CD4-positive, alpha-beta T cell (primary cell): ENCODE results near the gene DTD1. TPM values are rescaled to one million over a fixed set of nuclear protein-coding genes. Genes with fewer than 3 reads are reported as not detected.

Source experiments
- ATAC-seq: fragments of 200-7000 bp; cut with Tn5 transposase; one replicate; pipeline ENCODE4 v1.10.0; 2022; ENCODE audit warnings: mild to moderate bottlenecking; ENCODE audit not compliant: poor library complexity
- CTCF ChIA-PET: fragments of 350-600 bp; sonication (Branson Sonifier 250); formaldehyde crosslinking; loops from one replicate; lab custom pipeline; 2021; ENCODE audit warnings: antibody characterized with exemption, inconsistent platforms; lab: Charles Lee
- POLR2A ChIA-PET: fragments of 350-600 bp; sonication (Branson Sonifier 250); formaldehyde crosslinking; loops from one replicate; lab custom pipeline; 2021; ENCODE audit warnings: antibody characterized with exemption, inconsistent platforms; lab: Charles Lee
- DNase-seq, 14 experiments: peaks; one replicate each; pipeline ENCODE4 v3.0.0-alpha.2; 2013 to 2020; ENCODE audit warnings: mixed read lengths in 2 of 14
- H3K27ac ChIP-seq, 2 donors: one replicate each; pipeline versions ENCODE4 v1.5.1 to v1.7.0; 2013; ENCODE audit warnings: low read length in 2 of 2, low read depth in 1 of 2, mild to moderate bottlenecking in 1 of 2
- H3K27me3 ChIP-seq, 2 experiments: 1 replicate in 1 of 2; 2 replicates in 1 of 2; pipeline versions ENCODE4 v1.6.1 to v1.7.0; 2013; ENCODE audit warnings: low read length in 2 of 2, control low read depth in 1 of 2, mild to moderate bottlenecking in 1 of 2, moderate library complexity in 1 of 2; ENCODE audit not compliant: insufficient read depth in 2 of 2, control insufficient read depth in 1 of 2
- H3K36me3 ChIP-seq: one replicate; pipeline ENCODE4 v1.6.1; 2013; ENCODE audit warnings: low read length, control low read depth; ENCODE audit not compliant: insufficient read depth
- H3K4me1 ChIP-seq: one replicate; pipeline ENCODE4 v1.6.1; 2013; ENCODE audit warnings: low read length, control low read depth; ENCODE audit not compliant: insufficient read depth
- H3K4me3 ChIP-seq: one replicate; pipeline ENCODE4 v1.5.1; 2013; ENCODE audit warnings: mild to moderate bottlenecking, low read length, moderate library complexity
- H3K9me3 ChIP-seq, 2 experiments: 1 replicate in 1 of 2; 2 replicates in 1 of 2; pipeline versions ENCODE4 v1.6.1 to v1.7.0; 2013; ENCODE audit warnings: low read length in 2 of 2, mild to moderate bottlenecking in 2 of 2, control low read depth in 1 of 2, moderate library complexity in 1 of 2; ENCODE audit not compliant: control insufficient read depth in 1 of 2, insufficient read depth in 1 of 2
- H3K27ac Mint-ChIP-seq: one replicate; pipeline ENCODE4 v1.8.0; 2020; ENCODE audit warnings: mixed read lengths
- H3K27me3 Mint-ChIP-seq: one replicate; pipeline ENCODE4 v1.8.0; 2021; ENCODE audit warnings: mixed read lengths
- H3K36me3 Mint-ChIP-seq: one replicate; pipeline ENCODE4 v1.8.0; 2021; ENCODE audit warnings: low read depth, mixed read lengths
- H3K4me1 Mint-ChIP-seq: one replicate; pipeline ENCODE4 v1.8.0; 2021; ENCODE audit warnings: low read depth, mixed read lengths
- H3K4me3 Mint-ChIP-seq: one replicate; pipeline ENCODE4 v1.8.0; 2020; ENCODE audit warnings: mild to moderate bottlenecking, mixed read lengths
- H3K9me3 Mint-ChIP-seq: one replicate; pipeline ENCODE4 v1.8.0; 2020; ENCODE audit warnings: mixed read lengths
- intact Hi-C, 2 experiments: fragments of 100-400 bp; cut with DNase I in 1 of 2; cut with micrococcal nuclease in 1 of 2; formaldehyde crosslinking; loops; one replicate each; pipeline versions ENCODE4 v1.15.1 to v1.9.0; 2023 to 2025; cut with DNase I, micrococcal nuclease
- total RNA-seq, 174 experiments: library from RNA in 2 of 174; stranded (reverse) in 2 of 174; gene quantifications; one replicate each; pipeline ENCODE4 v1.2.3 and lab custom pipeline; 2021 to 2026
- TF ChIP-seq, protein P1 (sequence below): fragments of 200-600 bp; IDR thresholded peaks from one replicate; pipeline ENCODE4 v1.8.0; 2022; ENCODE audit warnings: antibody characterized with exemption, mild to moderate bottlenecking

Gene DTD1
- total RNA-seq, 2 experiments from 2014 or later, result 15.4 to 16.1 TPM

DNA sequence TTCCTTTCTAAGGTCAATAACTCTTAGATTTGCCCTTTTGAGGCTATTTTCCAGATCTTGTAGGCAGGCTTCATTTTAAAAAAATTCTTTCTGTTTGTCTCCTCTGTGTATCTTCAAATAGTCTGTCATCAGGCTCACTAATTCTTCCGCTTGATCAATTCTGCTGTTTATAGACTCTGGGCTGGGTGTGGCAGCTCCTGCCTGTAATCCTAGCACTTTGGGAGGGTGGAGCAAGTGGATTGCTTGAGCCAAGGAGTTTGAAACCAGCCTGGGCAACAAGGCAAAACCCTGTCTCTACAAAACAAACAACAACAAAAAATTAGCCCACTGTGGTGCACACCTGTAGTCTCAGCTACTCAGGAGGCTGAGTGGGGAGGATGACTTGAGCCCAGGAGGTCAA, 185.7 kb downstream of the DTD1 start:
- DNase-seq, result no peak
- H3K27me3 Mint-ChIP-seq, result peaks cover 7% of the 10 kb centered on the region
- TF ChIP-seq, protein P1, sequence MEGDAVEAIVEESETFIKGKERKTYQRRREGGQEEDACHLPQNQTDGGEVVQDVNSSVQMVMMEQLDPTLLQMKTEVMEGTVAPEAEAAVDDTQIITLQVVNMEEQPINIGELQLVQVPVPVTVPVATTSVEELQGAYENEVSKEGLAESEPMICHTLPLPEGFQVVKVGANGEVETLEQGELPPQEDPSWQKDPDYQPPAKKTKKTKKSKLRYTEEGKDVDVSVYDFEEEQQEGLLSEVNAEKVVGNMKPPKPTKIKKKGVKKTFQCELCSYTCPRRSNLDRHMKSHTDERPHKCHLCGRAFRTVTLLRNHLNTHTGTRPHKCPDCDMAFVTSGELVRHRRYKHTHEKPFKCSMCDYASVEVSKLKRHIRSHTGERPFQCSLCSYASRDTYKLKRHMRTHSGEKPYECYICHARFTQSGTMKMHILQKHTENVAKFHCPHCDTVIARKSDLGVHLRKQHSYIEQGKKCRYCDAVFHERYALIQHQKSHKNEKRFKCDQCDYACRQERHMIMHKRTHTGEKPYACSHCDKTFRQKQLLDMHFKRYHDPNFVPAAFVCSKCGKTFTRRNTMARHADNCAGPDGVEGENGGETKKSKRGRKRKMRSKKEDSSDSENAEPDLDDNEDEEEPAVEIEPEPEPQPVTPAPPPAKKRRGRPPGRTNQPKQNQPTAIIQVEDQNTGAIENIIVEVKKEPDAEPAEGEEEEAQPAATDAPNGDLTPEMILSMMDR, result no peak
- no peak overlapping the region for H3K27ac ChIP-seq
- no peaks in the 10 kb centered on the region for H3K4me1 Mint-ChIP-seq
- H3K27me3 ChIP-seq, result peaks cover 0 to 3% of the 10 kb centered on the region in 2 experiments
- H3K4me3 ChIP-seq, result no peak overlapping the region
- H3K36me3 Mint-ChIP-seq, result no peaks in the 10 kb centered on the region
- no peak overlapping the region for H3K27ac Mint-ChIP-seq
- no peaks in the 10 kb centered on the region for H3K9me3 ChIP-seq
- ChIA-PET CTCF (no interaction called here), POLR2A (interaction anchor here (0.5 kb wide), 1 partner anchor 11 kb away, joined by 3 read pairs; no protein-coding TSS in a partner anchor)
- ATAC-seq, result no peak
- no peaks in the 10 kb centered on the region for H3K9me3 Mint-ChIP-seq
- intact Hi-C loops, result no loop called here
- H3K4me1 ChIP-seq, result no peaks in the 10 kb centered on the region
- H3K4me3 Mint-ChIP-seq, result no peak overlapping the region
- H3K36me3 ChIP-seq, result no peaks in the 10 kb centered on the region

DNA sequence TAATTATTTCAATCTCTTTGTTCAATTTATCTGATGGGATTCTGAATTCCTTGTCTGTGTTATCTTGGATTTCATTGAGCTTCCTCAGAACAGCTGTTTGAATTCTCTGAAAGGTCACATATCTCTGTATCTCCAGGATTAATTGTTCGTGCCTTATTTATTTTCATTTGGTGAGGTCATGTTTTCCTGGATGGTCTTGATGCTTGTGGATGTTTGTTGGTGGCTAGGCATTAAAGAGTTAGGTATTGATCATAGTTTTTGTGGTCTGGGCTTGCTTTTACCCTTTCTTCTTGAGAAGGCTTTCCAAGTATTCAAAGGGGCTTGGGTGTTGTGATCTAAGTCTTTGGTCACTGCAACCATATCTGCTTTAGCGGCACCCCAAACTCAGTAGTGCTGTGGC, 186.4 kb downstream of the DTD1 start:
- no peaks in the 10 kb centered on the region for H3K36me3 Mint-ChIP-seq
- Histone ChIP-seq H3K27ac (no peak overlapping the region), H3K4me3 (no peak overlapping the region), H3K36me3 (no peaks in the 10 kb centered on the region), H3K27me3 (peaks cover 0 to 3% of the 10 kb centered on the region in 2 experiments), H3K4me1 (no peaks in the 10 kb centered on the region), H3K9me3 (no peaks in the 10 kb centered on the region)
- ChIA-PET CTCF (no interaction called here), POLR2A (interaction anchor here (0.5 kb wide), 1 partner anchor 10 kb away, joined by 3 read pairs; no protein-coding TSS in a partner anchor)
- no peaks in the 10 kb centered on the region for H3K4me1 Mint-ChIP-seq
- peaks cover 7% of the 10 kb centered on the region for H3K27me3 Mint-ChIP-seq
- TF ChIP-seq, protein P1, result no peak
- no peak overlapping the region for H3K4me3 Mint-ChIP-seq
- ATAC-seq (no peak), DNase-seq (no peak)
- no peak overlapping the region for H3K27ac Mint-ChIP-seq
- intact Hi-C loops, result no loop called here
- no peaks in the 10 kb centered on the region for H3K9me3 Mint-ChIP-seq

DNA sequence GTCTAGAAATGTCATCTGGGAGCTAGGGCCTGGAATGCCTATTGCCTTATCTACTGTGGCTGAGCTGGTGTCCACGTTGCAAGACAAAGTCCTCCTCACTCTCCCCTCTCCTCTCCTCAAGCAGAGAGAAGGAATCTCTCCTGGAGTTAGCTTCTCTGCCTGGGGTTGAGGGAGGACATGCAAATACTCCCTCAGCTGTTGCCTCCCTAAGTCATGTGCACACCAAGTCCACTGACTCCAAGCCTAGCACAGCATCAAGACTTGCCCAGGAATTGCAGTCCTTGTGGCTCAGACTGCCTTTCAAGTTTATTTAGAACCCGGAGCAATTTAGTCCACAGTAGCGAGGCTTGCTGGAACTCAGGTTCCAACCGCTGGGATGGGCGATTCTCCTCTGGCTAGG, 187.8 kb downstream of the DTD1 start:
- Mint-ChIP-seq H3K27ac (no peak overlapping the region), H3K27me3 (peaks cover 7% of the 10 kb centered on the region), H3K9me3 (no peaks in the 10 kb centered on the region), H3K4me3 (no peak overlapping the region), H3K36me3 (no peaks in the 10 kb centered on the region), H3K4me1 (no peaks in the 10 kb centered on the region)
- H3K27ac ChIP-seq, result no peak overlapping the region
- no peaks in the 10 kb centered on the region for H3K4me1 ChIP-seq
- ATAC-seq (no peak), DNase-seq (no peak)
- no peak overlapping the region for H3K4me3 ChIP-seq
- H3K36me3 ChIP-seq, result no peaks in the 10 kb centered on the region
- TF ChIP-seq, protein P1, result no peak
- CTCF ChIA-PET, result no interaction called here
- intact Hi-C loops, result no loop called here
- POLR2A ChIA-PET, result no interaction called here
- no peaks in the 10 kb centered on the region for H3K9me3 ChIP-seq
- H3K27me3 ChIP-seq, result peaks cover 0 to 3% of the 10 kb centered on the region in 2 experiments
